HEK293T (cell line): ENCODE data around the gene LCE4A.

ENCODE experiments used
- ELF4 ChIP-seq: fragments of 450-650 bp; IDR thresholded peaks from 2 replicates; pipeline ENCODE4 v1.6.1; 2017; ENCODE audit warnings: antibody characterized with exemption
- FOXK2 ChIP-seq: fragments of 450-650 bp; IDR thresholded peaks from 2 replicates; pipeline ENCODE4 v1.6.1; 2016; ENCODE audit warnings: mild to moderate bottlenecking
- L3MBTL2 ChIP-seq: fragments of 450-650 bp; conservative IDR thresholded peaks from 2 replicates; pipeline ENCODE4 v1.6.1; 2016; ENCODE audit warnings: mild to moderate bottlenecking
- LEF1 ChIP-seq: fragments of 450-650 bp; IDR thresholded peaks from 2 replicates; pipeline ENCODE4 v1.6.1; 2017; ENCODE audit warnings: mild to moderate bottlenecking, borderline replicate concordance
- SP1 ChIP-seq: fragments of 450-650 bp; IDR thresholded peaks from 2 replicates; pipeline ENCODE4 v1.6.1; 2017

GRCh38 chr1:152683846-152684245 is 24.1 kb upstream of the LCE4A start:
- TF ChIP-seq FOXK2 (no peak), ELF4 (no peak), SP1 (no peak), LEF1 (no peak), L3MBTL2 (no peak)
